ENCODE results near the gene SHE.
"Not testable (repeated sequence)": the region's sequence is repeated elsewhere in the genome, so short reads cannot be mapped to it uniquely, and the experiment has no call there.

The SHE gene

GRCh38 chr1:154502066-154502743, at the start of gene SHE, which contains the start of gene TDRD10:
Gene SHE (minus strand): TSS chr1:154502412. CDS start chr1:154502026, 386 bp downstream.
Gene TDRD10 (plus strand): TSS chr1:154502219. CDS start chr1:154506904, 4,685 bp downstream.
- DNase-seq (ENCODE audit: low read depth, low spot score): no peak

GRCh38 chr1:154551474-154551873, 49.3 kb upstream of the SHE start:
- DNase-seq (ENCODE audit: low read depth, low spot score): no peak

DNA sequence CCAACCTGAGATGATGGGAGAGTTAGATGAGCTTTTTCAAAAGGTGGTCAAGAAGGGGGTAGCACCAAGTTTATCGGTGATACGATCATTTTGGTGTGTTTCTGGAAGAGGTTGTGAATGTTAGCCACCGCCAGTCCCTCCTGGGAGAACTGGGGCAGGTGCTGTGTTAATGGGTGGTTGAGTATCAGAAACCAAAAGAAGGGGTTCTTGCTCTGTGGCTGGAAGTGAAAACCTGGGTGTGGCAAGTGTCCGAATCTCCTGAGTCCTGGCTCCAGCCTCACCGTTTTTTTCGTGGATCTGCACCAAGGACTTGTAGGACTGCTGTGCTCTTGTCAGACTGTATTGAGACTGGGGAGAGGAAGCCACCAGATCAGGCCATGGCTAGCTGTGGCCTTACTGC, 48.4 kb upstream of the SHE start:
- DNase-seq (ENCODE audit: low read depth, low spot score): no peak

GRCh38 chr1:154550070-154550469, 47.9 kb upstream of the SHE start:
- DNase-seq (ENCODE audit: low read depth, low spot score): no peak

DNA sequence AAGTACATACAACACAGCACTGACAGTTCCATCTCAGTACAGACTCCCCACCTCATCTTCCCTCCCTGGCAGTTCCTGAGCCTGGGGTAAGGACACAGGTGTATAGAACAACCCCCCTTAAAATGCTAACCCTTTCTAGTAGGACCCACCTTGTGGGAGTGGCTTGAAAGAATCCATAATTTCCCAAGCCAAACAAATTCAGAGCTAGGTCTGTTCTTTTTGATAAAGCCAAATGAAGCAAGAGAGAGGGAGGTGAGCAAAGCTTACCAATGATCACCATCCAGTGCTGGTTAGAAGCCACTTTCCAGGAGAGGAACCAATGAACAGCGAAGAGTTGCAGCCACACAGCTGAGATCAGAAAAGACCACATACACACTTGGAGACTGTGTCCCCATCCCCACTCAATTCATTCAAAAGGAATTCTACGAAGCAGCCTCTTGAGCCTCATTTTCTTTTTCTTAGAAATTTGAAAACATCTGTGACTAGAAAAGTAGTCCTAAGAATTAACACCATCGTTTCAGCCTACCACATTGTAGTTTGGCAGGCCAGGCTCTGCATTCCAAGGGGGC, 47.1 kb upstream of the SHE start:
- no peak for DNase-seq (ENCODE audit: low read depth, low spot score)

GRCh38 chr1:154548028-154548427, 45.8 kb upstream of the SHE start:
- no peak for DNase-seq (ENCODE audit: low read depth, low spot score)

DNA sequence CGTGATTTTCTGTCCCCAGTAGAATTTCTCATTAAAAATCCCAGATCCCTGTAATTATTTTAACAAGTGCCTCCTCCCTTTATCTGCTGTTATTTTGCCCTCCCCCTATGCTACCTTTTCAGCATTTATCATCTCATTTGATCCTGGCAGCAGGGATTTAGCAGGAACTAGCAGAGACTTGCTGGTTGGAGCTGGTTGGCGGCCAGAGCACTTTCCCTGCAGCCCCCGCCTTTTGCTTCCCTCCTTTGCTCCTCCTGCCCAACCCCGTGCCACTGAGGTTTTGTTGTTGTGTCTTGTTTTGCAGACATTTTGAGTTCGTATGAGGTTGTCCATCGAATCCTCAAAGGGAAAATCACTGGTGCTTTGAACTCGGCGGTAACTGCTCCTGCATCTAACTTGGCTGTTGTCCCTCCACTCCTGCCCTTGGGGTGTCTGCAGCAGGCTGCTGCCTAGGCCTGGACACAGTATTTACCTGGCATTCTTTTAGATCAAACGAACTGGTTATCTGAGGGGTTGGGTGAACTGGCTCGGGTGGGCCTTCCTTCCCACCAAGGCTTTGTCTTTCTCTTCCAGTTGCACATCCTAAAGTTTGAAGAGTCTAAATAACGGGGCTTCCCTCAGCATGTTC, 45.0 kb upstream of the SHE start:
- DNase-seq (ENCODE audit: low read depth, low spot score): no peak

DNA sequence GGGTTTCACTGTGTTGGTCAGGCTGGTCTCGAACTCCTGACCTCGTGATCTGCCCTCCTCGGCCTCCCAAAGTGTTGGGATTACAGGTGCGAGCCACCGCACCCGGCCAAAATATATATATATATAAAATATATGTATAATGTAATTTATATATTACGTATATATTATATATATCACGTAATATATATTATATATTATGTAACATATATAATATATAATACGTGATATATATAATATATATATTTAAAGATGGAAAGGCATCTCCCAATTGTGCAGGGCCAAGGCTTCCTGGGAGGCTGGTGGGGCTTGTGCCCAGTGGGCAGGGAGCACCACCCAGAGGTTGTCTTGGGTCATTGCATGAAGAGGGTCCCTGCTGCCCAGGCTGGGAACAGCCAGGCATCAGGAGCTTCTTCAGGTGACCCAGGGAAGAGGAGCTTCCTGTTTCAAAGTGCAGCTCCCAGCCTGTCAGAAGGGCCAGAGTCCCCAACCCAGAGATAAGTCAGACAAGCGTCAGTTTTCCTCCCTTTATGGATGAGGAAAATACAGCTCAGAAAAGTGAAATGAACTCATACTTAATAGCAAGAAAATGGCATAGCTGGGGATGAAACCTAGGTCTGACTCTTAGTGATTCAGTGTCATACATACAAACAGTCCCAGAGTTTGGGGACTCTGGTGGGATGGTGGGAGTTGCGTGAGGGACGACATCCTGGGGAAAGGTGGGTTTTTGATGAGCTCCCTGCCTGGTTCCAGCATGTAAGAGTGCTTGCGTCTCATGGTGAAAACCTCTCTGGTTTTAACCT, 44.3 kb upstream of the SHE start:
- DNase-seq (ENCODE audit: low read depth, low spot score): no peak

DNA sequence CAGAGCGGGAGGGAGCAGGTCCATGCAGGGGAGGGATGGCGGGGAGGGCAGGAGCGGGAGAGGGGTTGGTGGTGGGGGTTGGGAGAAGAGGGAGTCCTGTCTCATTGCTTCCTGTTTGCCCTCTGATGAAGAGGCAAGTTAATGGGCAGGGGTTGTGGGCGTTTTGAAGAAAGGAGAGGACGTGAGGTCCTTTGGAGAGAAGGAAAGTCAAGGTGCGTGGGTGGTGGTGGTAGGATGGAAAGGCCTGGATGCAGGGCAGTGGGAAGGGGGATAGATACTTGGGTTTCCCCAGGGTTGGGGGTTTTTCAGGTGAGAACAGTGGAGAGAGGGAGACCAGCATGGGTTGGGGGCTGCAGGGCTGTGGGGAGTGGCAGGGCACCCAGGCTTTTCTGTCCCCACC, 39.0 kb upstream of the SHE start:
- DNase-seq (ENCODE audit: low read depth, low spot score): no peak

DNA sequence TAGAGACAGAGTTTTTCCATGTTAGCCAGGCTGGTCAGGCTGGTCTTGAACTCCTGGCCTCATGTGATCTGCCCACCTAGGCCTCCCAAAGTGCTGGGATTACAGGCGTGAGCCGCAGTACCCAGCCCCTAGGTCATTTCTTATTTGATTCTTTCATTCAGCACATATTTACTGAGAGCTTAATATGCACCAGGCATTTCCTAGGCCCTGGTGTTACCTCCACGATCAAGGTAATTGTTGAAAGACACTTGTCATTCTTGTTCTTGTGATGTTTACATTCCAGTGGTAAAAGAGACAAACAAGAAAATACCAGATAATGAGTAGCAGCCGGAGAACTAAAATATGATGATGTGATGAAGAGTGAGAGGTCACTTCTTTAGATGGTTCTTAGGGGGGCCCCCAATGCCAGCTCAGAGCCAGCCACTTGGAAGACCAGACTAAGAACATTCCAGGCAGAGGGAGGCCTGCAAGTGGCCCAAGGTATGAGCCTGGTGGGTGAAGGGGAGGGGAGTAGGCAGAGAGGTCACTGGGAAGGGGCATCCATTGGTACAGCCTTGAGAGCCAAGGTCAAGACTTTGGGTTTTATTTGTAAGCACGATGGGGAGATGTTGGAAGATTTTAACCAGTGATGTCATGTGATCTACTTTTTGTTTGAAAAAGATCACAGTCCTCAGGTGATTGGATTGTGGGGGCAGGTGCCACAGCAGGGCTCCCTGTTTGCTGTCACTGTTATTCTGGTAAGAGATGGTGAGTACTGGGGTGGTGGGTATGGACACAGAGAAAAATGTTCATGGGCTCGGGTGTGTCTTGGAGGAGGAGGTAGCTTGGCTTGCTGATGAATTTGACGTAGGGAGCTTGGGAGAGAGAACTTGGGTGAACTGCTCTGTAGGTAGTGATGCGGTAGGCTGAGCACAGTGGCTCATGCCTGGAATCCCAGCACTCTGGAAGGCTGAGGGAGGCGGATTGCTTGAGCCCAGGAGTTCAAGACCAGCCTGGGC, 37.6 kb upstream of the SHE start:
- DNase-seq (ENCODE audit: low read depth, low spot score): no peak

DNA sequence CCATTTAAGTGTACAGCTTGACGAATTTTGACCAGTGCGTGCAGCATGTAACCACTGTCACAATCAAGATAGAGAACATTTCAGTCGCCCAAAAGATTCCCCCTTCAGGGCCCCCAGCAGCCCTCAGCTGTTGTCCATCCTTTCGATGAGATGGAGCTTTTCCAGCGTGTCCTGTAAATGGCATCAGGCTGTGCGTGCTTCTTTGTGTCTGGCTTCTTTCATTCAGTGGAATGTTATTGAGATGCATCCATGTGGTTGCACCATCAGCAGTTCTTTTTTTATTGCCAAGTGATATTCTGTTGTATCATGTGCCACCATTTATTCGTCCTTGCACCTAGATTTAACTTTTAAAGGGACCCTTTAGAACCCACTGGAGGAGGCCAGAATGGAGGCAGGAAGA, 34.4 kb upstream of the SHE start:
- no peak for DNase-seq (ENCODE audit: low read depth, low spot score)

DNA sequence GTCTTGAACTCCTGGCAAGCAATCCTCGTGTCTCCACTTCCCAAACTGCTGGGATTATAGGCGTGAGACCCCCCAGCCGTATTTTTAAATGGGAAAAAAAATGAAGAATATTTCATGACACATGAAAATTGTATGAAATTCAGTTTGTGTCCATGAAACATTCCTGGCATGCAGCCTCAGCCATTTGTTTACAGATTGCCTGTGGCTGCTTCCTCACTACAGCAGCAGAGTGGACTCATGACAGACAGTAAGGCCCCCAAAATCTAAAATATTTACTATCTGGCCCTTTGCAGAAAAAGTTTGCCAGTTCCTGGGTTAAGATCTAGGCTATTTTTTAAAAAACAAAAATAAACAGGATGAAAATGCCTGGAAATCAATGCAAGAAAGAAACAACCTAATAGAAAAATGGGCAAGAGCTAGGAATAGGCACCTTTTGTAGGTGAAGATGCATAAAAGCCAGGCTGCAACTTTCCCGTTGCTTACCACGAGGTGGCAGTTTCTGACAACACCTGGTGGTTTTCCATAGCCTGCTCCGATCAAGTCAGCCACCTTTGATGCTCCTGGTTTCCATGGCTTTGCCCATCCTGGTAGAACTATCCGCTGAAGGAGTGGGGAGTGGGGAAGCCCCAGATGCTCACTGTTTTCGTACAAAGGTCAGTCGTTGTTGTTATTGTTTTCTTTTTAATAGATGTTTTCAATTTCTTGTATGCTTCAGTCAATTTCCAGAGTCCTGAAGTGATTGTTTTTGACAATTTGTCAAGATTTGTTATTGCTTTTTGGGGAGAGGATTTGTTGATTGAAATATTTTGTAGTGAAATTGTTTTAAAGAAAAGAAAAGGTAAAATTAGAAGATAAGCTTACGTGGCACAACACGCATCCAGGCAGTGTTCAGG, 32.0 kb upstream of the SHE start:
- peak; percentile 67 for DNase-seq (ENCODE audit: low read depth, low spot score)

DNA sequence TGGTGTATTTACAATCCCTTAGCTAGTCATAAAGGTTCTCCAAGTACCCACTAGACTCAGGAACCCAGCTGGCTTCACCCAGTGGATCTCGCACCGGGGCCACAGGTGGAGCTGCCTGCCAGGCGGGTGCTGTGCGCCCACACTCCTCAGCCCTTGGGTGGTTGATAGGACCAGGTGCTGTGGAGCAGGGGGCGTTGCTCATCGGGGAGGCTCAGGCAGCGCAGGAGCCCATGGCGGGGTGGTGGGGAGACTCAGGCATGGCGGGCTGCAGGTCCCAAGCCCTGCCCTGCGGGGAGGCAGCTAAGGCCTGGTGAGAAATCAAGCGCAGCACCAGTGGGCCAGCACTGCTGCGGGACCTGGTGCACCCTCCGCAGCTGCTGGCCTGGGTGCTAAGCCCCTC, 29.7 kb upstream of the SHE start:
- DNase-seq (ENCODE audit: low read depth, low spot score): not testable (repeated sequence)

- DNase-seq (ENCODE audit: low read depth, low spot score): no peak
These were observed 27.1 kb upstream of the SHE start for GRCh38 chr1:154529308-154529707.

DNA sequence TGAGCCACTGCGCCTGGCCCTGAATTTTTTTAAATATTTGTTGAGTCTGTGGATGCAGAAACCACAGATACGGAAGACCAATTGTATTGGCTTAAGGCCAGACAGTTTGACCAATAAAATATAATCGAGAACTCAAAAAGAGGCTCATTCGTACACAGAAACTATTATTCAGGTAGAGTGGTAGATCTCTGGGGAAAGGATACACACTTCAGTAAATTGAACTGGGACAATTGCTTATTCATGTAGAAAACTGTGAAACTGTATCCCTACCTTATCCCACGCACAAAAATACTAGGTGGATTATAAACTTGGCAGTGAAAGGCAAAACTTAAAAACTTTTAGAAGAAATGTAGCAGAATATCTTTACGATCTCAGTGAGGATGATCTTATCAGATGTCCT, 25.0 kb upstream of the SHE start:
- no peak for DNase-seq (ENCODE audit: low read depth, low spot score)

DNA sequence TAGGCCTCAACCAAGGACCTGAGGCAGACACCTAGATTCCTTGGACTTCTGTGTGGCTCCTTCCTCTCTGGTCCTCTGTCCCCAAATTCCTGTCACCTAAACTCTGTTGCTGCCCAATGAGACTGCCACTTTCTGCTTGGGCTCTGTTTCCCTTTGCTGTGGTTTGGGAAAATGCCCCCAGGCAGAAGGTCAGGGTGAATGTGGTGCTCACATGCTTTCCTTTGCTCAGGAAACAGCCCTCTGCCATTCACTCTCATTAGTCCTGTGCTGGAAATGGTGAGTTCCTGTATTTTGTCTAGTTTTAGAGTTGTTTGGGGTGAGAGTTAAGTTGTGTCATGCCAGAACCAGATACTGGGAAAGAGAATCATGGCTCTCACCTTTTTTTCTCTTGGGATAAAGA, 22.7 kb upstream of the SHE start:
- DNase-seq (ENCODE audit: low read depth, low spot score): no peak

GRCh38 chr1:154521695-154522094, 19.5 kb upstream of the SHE start:
- DNase-seq (ENCODE audit: low read depth, low spot score): no peak

- DNase-seq (ENCODE audit: low read depth, low spot score): no peak
These were observed 18.1 kb upstream of the SHE start for GRCh38 chr1:154520333-154520732.

DNA sequence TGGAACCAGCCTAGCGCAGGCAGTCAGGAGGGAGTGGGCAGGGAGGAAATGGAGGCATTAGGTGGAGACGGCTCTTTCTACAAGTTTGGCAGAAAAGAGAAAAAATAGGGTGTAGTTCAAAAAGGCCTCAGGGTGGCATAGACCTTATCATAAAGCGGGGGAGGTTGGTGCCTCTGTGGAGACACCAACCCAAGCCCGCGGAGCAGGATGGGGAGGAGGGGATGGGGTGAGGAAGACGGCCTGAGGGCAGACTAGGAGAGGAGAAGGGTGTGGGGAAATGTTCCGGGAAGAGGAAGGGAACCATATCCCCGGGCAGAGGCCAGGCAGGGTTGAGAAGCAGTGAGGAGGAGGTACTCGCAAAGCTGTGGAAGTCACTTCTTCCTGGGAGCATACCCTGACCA, 17.4 kb upstream of the SHE start:
- no peak for DNase-seq (ENCODE audit: low read depth, low spot score)

- no peak for DNase-seq (ENCODE audit: low read depth, low spot score)
These were observed 15.4 kb upstream of the SHE start for GRCh38 chr1:154517661-154518060.
